HT-29 (cell line): ENCODE measurements around the gene C11orf98. TPM values are rescaled to one million over a fixed set of nuclear protein-coding genes. Genes with fewer than 3 reads are reported as not detected.

Experiments used
- DNase-seq: peaks from one replicate; pipeline ENCODE4 v3.0.0-alpha.2; 2015; ENCODE audit warnings: low spot score
- small RNA-seq: library from RNA; depleted of rRNA; stranded (forward); fragments of <200 nt; gene quantifications from one replicate; pipeline ENCODE3, GENCODE V24; 2014
- total RNA-seq: library from RNA; depleted of rRNA; stranded (reverse); fragments of >200 nt; shearing (Covaris generic); gene quantifications from 2 replicates; pipeline ENCODE4 v1.2.3, GENCODE V29; 2014; rRNA removed

The C11orf98 gene
- total RNA-seq, 1 experiment from 2014 or later, result 322 TPM

GRCh38 chr11:62613291-62613778 lies 51.7 kb downstream of the C11orf98 start:
- DNase-seq, result no peak

Small RNA genes lying within 50 kb of the gene (small RNA-seq; reads per million reads assigned to genes)
- not detected for gene SNORA57

Other genes with a start within 250 kb of the C11orf98 start
- not detected in 2 replicates for gene SCGB1A1, start 246.2 kb downstream of the C11orf98 start, total RNA-seq
- 281 and 282 TPM in 2 replicates for gene AHNAK, start 118.4 kb downstream of the C11orf98 start, total RNA-seq
- gene EEF1G, start 91.3 kb downstream of the C11orf98 start, total RNA-seq, result 1,888 and 1,945 TPM in 2 replicates
- gene TUT1, start 73.7 kb downstream of the C11orf98 start, total RNA-seq, result 19.3 and 25.1 TPM in 2 replicates
- gene MTA2, start 63.3 kb downstream of the C11orf98 start, total RNA-seq, result 223 and 229 TPM in 2 replicates
- 72.3 and 72.5 TPM in 2 replicates for gene EML3, start 52.4 kb downstream of the C11orf98 start, total RNA-seq
- gene ROM1, start 52.0 kb downstream of the C11orf98 start, total RNA-seq, result 10.9 and 13.6 TPM in 2 replicates
- 63.1 and 82.8 TPM in 2 replicates for gene B3GAT3, start 43.2 kb downstream of the C11orf98 start, total RNA-seq
- gene GANAB, start 18.6 kb downstream of the C11orf98 start, total RNA-seq, result 257 and 314 TPM in 2 replicates
- gene INTS5, start 11.9 kb downstream of the C11orf98 start, total RNA-seq, result 44.6 and 47.4 TPM in 2 replicates
- 24.5 and 25.2 TPM in 2 replicates for gene CSKMT, start 102 bp upstream of the C11orf98 start, total RNA-seq
- 124 and 141 TPM in 2 replicates for gene UQCC3, start 6.5 kb upstream of the C11orf98 start, total RNA-seq
- gene LBHD1, start 7.1 kb upstream of the C11orf98 start, total RNA-seq, result 11.3 and 13.3 TPM in 2 replicates
- 247 and 265 TPM in 2 replicates for gene UBXN1, start 13.9 kb upstream of the C11orf98 start, total RNA-seq
- gene LRRN4CL, start 24.3 kb upstream of the C11orf98 start, total RNA-seq, result 0.50 TPM in 1 of 2 replicates, not detected in the other
- 147 and 161 TPM in 2 replicates for gene BSCL2, start 42.2 kb upstream of the C11orf98 start, total RNA-seq
- gene GNG3, start 42.5 kb upstream of the C11orf98 start, total RNA-seq, result not detected in 2 replicates
- gene HNRNPUL2, start 62.2 kb upstream of the C11orf98 start, total RNA-seq, result 12.2 and 12.3 TPM in 2 replicates
- 32.4 and 45.5 TPM in 2 replicates for gene TTC9C, start 63.3 kb upstream of the C11orf98 start, total RNA-seq
- gene ZBTB3, start 89.0 kb upstream of the C11orf98 start, total RNA-seq, result 10.6 and 13.1 TPM in 2 replicates
- gene POLR2G, start 96.4 kb upstream of the C11orf98 start, total RNA-seq, result 138 and 141 TPM in 2 replicates
- gene TAF6L, start 106.2 kb upstream of the C11orf98 start, total RNA-seq, result 57.9 and 71.7 TPM in 2 replicates
- 87.6 and 114 TPM in 2 replicates for gene TMEM179B, start 122.2 kb upstream of the C11orf98 start, total RNA-seq
- 77.3 and 79.3 TPM in 2 replicates for gene TMEM223, start 126.8 kb upstream of the C11orf98 start, total RNA-seq
- gene NXF1, start 140.2 kb upstream of the C11orf98 start, total RNA-seq, result 24.4 and 31.7 TPM in 2 replicates
- 64.6 and 80.6 TPM in 2 replicates for gene STX5, start 166.8 kb upstream of the C11orf98 start, total RNA-seq
- gene TEX54, start 167.6 kb upstream of the C11orf98 start, total RNA-seq, result 0.61 TPM in 1 of 2 replicates, not detected in the other
- 183 and 191 TPM in 2 replicates for gene WDR74, start 174.4 kb upstream of the C11orf98 start, total RNA-seq
- 418 and 438 TPM in 2 replicates for gene SLC3A2, start 215.7 kb upstream of the C11orf98 start, total RNA-seq